GM21825 (cell line): Measurements from ENCODE around the gene RAD18.
A peak's percentile ranks its signal among the peaks of the same experiment; 100 is the strongest.

Experiments
- ATAC-seq: cut with Tn5 transposase; IDR thresholded peaks from one replicate; pipeline ENCODE4 v1.9.1; 2021; ENCODE audit warnings: mild to moderate bottlenecking, moderate library complexity; ENCODE audit not compliant: unreplicated experiment

The RAD18 gene

GRCh38 chr3:8985876-8986275 lies 22.6 kb upstream of the RAD18 start:
- ATAC-seq, result no peak

- no peak for ATAC-seq
Observed at GRCh38 chr3:8985411-8985831, 22.1 kb upstream of the RAD18 start.

GRCh38 chr3:8984526-8984925 lies 21.3 kb upstream of the RAD18 start:
- no peak for ATAC-seq

GRCh38 chr3:8984081-8984480 lies 20.8 kb upstream of the RAD18 start:
- no peak for ATAC-seq

GRCh38 chr3:8983591-8983990 lies 20.3 kb upstream of the RAD18 start:
- no peak for ATAC-seq

GRCh38 chr3:8983026-8983425 lies 19.8 kb upstream of the RAD18 start:
- ATAC-seq, result no peak

GRCh38 chr3:8982509-8982908 lies 19.2 kb upstream of the RAD18 start:
- ATAC-seq, result no peak

GRCh38 chr3:8981700-8982099 lies 18.4 kb upstream of the RAD18 start:
- no peak for ATAC-seq

GRCh38 chr3:8981296-8981695 lies 18.0 kb upstream of the RAD18 start:
- no peak for ATAC-seq

- ATAC-seq, result no peak
Observed at GRCh38 chr3:8980756-8981257, 17.5 kb upstream of the RAD18 start.

GRCh38 chr3:8979262-8979661 lies 16.0 kb upstream of the RAD18 start:
- ATAC-seq, result no peak

GRCh38 chr3:8978551-8978950 lies 15.3 kb upstream of the RAD18 start:
- ATAC-seq, result no peak

- no peak for ATAC-seq
Observed at GRCh38 chr3:8976540-8977182, 13.4 kb upstream of the RAD18 start.

GRCh38 chr3:8975081-8976020 lies 12.1 kb upstream of the RAD18 start:
- no peak for ATAC-seq

- no peak for ATAC-seq
Observed at GRCh38 chr3:8974458-8974857, 11.2 kb upstream of the RAD18 start.

GRCh38 chr3:8972639-8973038 lies 9.4 kb upstream of the RAD18 start:
- ATAC-seq, result no peak

- peak; percentile 48 for ATAC-seq
Observed at GRCh38 chr3:8970971-8971589, 7.8 kb upstream of the RAD18 start.

GRCh38 chr3:8969241-8969640 lies 6.0 kb upstream of the RAD18 start:
- ATAC-seq, result no peak

GRCh38 chr3:8968375-8968882 lies 5.2 kb upstream of the RAD18 start:
- ATAC-seq, result no peak

GRCh38 chr3:8967553-8967952 lies 4.3 kb upstream of the RAD18 start:
- ATAC-seq, result no peak

GRCh38 chr3:8966820-8967348 lies 3.6 kb upstream of the RAD18 start:
- ATAC-seq, result no peak
